Stimulated activated CD4-positive, alpha-beta T cell treated with anti-CD3 and anti-CD28 coated beads, Interleukin-12 subunit alpha, Interleukin-12 subunit beta, amount 100 ng/mL, for 24 hours (primary cell): ENCODE results near the gene TASP1.

Experiments used
- DNase-seq, 2 experiments: peaks; one replicate each; pipeline ENCODE4 v3.0.0-alpha.2; 2020; ENCODE audit warnings: low read depth in 2 of 2

The TASP1 gene

GRCh38 chr20:13442986-13443385 is 195.7 kb downstream of the TASP1 start:
- DNase-seq, result no peak

- DNase-seq, result no peak
Observed at GRCh38 chr20:13441388-13441787, 197.3 kb downstream of the TASP1 start.

- DNase-seq, result no peak
Observed at GRCh38 chr20:13436530-13436929, 202.2 kb downstream of the TASP1 start.

- no peak for DNase-seq
Observed at GRCh38 chr20:13432126-13432525, 206.6 kb downstream of the TASP1 start.

GRCh38 chr20:13430346-13431002 is 208.3 kb downstream of the TASP1 start:
- no peak for DNase-seq

GRCh38 chr20:13428684-13429083 is 210.0 kb downstream of the TASP1 start:
- no peak for DNase-seq

- no peak for DNase-seq
Observed at GRCh38 chr20:13426870-13427269, 211.9 kb downstream of the TASP1 start.

GRCh38 chr20:13425381-13426135 is 213.2 kb downstream of the TASP1 start:
- DNase-seq, result no peak

- DNase-seq, result no peak
Observed at GRCh38 chr20:13424174-13424833, 214.4 kb downstream of the TASP1 start.

GRCh38 chr20:13423472-13424173 is 215.1 kb downstream of the TASP1 start:
- DNase-seq, result no peak

- no peak for DNase-seq
Observed at GRCh38 chr20:13422637-13423036, 216.1 kb downstream of the TASP1 start.

- no peak for DNase-seq
Observed at GRCh38 chr20:13420625-13421024, 218.1 kb downstream of the TASP1 start.

GRCh38 chr20:13419477-13419876 is 219.3 kb downstream of the TASP1 start:
- DNase-seq, result no peak

GRCh38 chr20:13418263-13419229 is 220.2 kb downstream of the TASP1 start:
- DNase-seq, result no peak

- DNase-seq, result no peak
Observed at GRCh38 chr20:13416531-13416930, 222.2 kb downstream of the TASP1 start.

GRCh38 chr20:13412806-13413445 is 225.8 kb downstream of the TASP1 start:
- DNase-seq, result no peak

- DNase-seq, result no peak
Observed at GRCh38 chr20:13404293-13404692, 234.4 kb downstream of the TASP1 start.

GRCh38 chr20:13403453-13403852 is 235.3 kb downstream of the TASP1 start:
- no peak for DNase-seq

- no peak for DNase-seq
Observed at GRCh38 chr20:13402986-13403385, 235.7 kb downstream of the TASP1 start.

- no peak for DNase-seq
Observed at GRCh38 chr20:13402171-13402760, 236.5 kb downstream of the TASP1 start.
